ENCODE data around the gene KIF26B. TPM values are rescaled to one million over a fixed set of nuclear protein-coding genes. Genes with fewer than 3 reads are reported as not detected.

Gene KIF26B
- total and polyA plus RNA-seq, 10 of the 15 experiments (the other 5 are each of a cell fraction or from before 2014, with no cell fraction given): 0.35 to 11.6 (median 2.2) TPM

DNA sequence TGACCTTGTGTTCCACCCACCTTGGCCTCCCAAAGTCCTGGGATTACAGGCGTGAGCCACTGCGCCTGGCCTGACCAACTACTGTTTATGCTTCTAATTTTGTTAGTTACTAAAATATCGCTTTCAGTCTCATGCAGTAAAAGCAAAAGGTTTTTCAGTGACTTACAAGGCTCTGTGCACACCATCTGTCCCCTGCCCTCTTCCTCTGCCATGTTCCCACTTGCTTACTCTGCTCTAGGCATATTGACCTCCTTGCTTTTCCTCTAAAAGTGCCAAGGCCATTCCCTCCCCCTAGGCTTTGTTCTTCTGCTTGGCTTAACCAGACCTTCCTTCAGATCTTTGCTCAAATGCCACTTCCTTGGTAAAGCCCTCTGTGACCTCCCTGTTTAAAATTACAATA, 276.9 kb downstream of the KIF26B start (continued):
- TF ChIP-seq IKZF2 (IDR thresholded peaks at IDR 0.05) (no peak), CBX5 (IDR thresholded peaks at IDR 0.05; ENCODE audit: low read depth) (no peak)

DNA sequence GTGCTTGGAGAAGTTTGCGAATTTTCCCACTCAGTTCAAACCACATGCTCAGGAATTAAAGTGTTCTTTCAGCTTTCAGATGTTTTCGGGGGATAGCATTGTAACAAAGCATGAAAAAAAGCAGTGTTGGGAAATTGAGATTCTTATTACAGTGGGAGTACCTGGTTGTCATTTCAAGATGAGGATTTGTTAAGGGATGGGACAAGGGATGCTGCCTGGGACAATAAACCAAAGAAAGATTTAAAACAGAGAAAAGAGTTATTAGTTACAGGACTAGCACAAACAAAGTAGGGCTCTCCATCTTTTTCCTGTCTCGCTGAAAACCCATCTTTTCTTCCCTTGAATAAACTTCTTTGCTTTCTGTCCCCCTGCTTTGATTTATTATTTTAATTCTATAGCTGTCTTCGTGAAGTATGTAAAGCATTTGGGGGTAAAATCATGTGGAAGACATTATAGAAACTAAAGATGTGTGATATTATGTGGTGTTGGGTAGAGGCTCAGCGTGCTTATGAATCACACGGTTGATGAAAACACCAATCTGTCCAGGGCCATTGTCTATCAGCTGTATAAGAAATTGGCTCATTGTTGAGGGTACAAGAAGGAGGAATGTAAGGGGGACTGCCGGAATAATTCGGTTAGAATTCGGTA, 277.6 kb downstream of the KIF26B start:
- Histone ChIP-seq H3K9ac (ENCODE audit: control insufficient read depth, insufficient read depth, low read length) (no peak overlapping the region), H3K79me2 (ENCODE audit: control insufficient read depth, insufficient read depth, low read length) (no peaks in the 10 kb centered on the region), H3K4me3 (no peak overlapping the region), H3K4me1 (ENCODE audit: control insufficient read depth, insufficient read depth, low read length) (no peaks in the 10 kb centered on the region), H3K27me3 (replicated peaks in 1 of 2; ENCODE audit: control insufficient read depth in 2 of 2, insufficient read depth in 2 of 2, low read length in 1 of 2) (no peaks in the 10 kb centered on the region; a peak in 1 of 4 replicates), H3K27ac (ENCODE audit: control insufficient read depth, insufficient read depth) (no peak overlapping the region), H2AFZ (ENCODE audit: control insufficient read depth, low read depth, low read length) (no peak overlapping the region), H3K4me2 (ENCODE audit: control insufficient read depth, insufficient read depth) (no peak overlapping the region), H3K36me3 (ENCODE audit: control insufficient read depth in 2 of 2, insufficient read depth in 2 of 2, low read length in 1 of 2) (no peaks in the 10 kb centered on the region), H4K20me1 (ENCODE audit: control insufficient read depth, insufficient read depth) (no peaks in the 10 kb centered on the region), H3K9me3 (replicated peaks; ENCODE audit: control insufficient read depth, insufficient read depth, low read length) (no peaks in the 10 kb centered on the region)
- SMC1A ChIA-PET (ENCODE audit: uncharacterized antibody, unreplicated experiment): no interaction called here
- no TSS peak for BruUV-seq (replicated peaks)
- intact Hi-C loops (cut with micrococcal nuclease; ENCODE audit: unreplicated experiment) (no loop called here), in situ Hi-C loops (cut with MboI) (no loop called here)
- no peak for FAIRE-seq
- CTCF ChIA-PET: no interaction called here
- WGBS (ENCODE audit: insufficient coverage, insufficient replicate concordance, low lambda C conversion rate, missing lambda C conversion rate): 38% methylated on average over 9 of the region's 9 CpGs
- DNase-seq (ENCODE audit: low read depth, low spot score): no peak
- RAD21 ChIA-PET (ENCODE audit: unreplicated experiment): no interaction called here
- POLR2A ChIA-PET: no interaction called here
- ATAC-seq: no peak
- TF ChIP-seq, protein P1, sequence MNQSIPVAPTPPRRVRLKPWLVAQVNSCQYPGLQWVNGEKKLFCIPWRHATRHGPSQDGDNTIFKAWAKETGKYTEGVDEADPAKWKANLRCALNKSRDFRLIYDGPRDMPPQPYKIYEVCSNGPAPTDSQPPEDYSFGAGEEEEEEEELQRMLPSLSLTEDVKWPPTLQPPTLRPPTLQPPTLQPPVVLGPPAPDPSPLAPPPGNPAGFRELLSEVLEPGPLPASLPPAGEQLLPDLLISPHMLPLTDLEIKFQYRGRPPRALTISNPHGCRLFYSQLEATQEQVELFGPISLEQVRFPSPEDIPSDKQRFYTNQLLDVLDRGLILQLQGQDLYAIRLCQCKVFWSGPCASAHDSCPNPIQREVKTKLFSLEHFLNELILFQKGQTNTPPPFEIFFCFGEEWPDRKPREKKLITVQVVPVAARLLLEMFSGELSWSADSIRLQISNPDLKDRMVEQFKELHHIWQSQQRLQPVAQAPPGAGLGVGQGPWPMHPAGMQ (IDR thresholded peaks at IDR 0.05; ENCODE audit: borderline replicate concordance): no peak
- TF ChIP-seq CBX5 (IDR thresholded peaks at IDR 0.05; ENCODE audit: low read depth) (no peak), CHD4 (IDR thresholded peaks at IDR 0.05) (no peak), FOS (IDR thresholded peaks at IDR 0.05; ENCODE audit: borderline replicate concordance, extremely low read depth, insufficient read length) (no peak), RBBP5 (conservative IDR thresholded peaks at IDR 0.05) (no peak), EP300 (IDR thresholded peaks at IDR 0.05; ENCODE audit: borderline replicate concordance in 1 of 2, control insufficient read depth in 1 of 2, low read depth in 2 of 2, low read length in 2 of 2) (no peak), ZNF622 (IDR thresholded peaks at IDR 0.05) (no peak), TARDBP (IDR thresholded peaks at IDR 0.05; ENCODE audit: borderline replicate concordance) (no peak), ZNF384 (IDR thresholded peaks at IDR 0.05; ENCODE audit: borderline replicate concordance, low read depth, low read length) (no peak)
- TF ChIP-seq, protein P2, sequence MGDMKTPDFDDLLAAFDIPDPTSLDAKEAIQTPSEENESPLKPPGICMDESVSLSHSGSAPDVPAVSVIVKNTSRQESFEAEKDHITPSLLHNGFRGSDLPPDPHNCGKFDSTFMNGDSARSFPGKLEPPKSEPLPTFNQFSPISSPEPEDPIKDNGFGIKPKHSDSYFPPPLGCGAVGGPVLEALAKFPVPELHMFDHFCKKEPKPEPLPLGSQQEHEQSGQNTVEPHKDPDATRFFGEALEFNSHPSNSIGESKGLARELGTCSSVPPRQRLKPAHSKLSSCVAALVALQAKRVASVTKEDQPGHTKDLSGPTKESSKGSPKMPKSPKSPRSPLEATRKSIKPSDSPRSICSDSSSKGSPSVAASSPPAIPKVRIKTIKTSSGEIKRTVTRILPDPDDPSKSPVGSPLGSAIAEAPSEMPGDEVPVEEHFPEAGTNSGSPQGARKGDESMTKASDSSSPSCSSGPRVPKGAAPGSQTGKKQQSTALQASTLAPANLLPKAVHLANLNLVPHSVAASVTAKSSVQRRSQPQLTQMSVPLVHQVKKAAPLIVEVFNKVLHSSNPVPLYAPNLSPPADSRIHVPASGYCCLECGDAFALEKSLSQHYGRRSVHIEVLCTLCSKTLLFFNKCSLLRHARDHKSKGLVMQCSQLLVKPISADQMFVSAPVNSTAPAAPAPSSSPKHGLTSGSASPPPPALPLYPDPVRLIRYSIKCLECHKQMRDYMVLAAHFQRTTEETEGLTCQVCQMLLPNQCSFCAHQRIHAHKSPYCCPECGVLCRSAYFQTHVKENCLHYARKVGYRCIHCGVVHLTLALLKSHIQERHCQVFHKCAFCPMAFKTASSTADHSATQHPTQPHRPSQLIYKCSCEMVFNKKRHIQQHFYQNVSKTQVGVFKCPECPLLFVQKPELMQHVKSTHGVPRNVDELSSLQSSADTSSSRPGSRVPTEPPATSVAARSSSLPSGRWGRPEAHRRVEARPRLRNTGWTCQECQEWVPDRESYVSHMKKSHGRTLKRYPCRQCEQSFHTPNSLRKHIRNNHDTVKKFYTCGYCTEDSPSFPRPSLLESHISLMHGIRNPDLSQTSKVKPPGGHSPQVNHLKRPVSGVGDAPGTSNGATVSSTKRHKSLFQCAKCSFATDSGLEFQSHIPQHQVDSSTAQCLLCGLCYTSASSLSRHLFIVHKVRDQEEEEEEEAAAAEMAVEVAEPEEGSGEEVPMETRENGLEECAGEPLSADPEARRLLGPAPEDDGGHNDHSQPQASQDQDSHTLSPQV (IDR thresholded peaks at IDR 0.05): no peak
- TF ChIP-seq, protein P3, sequence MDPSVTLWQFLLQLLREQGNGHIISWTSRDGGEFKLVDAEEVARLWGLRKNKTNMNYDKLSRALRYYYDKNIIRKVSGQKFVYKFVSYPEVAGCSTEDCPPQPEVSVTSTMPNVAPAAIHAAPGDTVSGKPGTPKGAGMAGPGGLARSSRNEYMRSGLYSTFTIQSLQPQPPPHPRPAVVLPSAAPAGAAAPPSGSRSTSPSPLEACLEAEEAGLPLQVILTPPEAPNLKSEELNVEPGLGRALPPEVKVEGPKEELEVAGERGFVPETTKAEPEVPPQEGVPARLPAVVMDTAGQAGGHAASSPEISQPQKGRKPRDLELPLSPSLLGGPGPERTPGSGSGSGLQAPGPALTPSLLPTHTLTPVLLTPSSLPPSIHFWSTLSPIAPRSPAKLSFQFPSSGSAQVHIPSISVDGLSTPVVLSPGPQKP (IDR thresholded peaks at IDR 0.05; ENCODE audit: low read depth, low read length): no peak
- TF ChIP-seq, protein P4, sequence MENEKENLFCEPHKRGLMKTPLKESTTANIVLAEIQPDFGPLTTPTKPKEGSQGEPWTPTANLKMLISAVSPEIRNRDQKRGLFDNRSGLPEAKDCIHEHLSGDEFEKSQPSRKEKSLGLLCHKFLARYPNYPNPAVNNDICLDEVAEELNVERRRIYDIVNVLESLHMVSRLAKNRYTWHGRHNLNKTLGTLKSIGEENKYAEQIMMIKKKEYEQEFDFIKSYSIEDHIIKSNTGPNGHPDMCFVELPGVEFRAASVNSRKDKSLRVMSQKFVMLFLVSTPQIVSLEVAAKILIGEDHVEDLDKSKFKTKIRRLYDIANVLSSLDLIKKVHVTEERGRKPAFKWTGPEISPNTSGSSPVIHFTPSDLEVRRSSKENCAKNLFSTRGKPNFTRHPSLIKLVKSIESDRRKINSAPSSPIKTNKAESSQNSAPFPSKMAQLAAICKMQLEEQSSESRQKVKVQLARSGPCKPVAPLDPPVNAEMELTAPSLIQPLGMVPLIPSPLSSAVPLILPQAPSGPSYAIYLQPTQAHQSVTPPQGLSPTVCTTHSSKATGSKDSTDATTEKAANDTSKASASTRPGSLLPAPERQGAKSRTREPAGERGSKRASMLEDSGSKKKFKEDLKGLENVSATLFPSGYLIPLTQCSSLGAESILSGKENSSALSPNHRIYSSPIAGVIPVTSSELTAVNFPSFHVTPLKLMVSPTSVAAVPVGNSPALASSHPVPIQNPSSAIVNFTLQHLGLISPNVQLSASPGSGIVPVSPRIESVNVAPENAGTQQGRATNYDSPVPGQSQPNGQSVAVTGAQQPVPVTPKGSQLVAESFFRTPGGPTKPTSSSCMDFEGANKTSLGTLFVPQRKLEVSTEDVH (IDR thresholded peaks at IDR 0.05; ENCODE audit: low read depth, partially characterized antibody): no peak
